Rectal smooth muscle tissue (tissue), 1 donor: ENCODE results near the gene KLHDC7A.

Source experiments
- H3K27ac ChIP-seq: one replicate; pipeline ENCODE4 v1.7.0; 2013; ENCODE audit warnings: low read depth, low read length, inconsistent platforms
- H3K27me3 ChIP-seq: one replicate; pipeline ENCODE4 v1.7.0; 2013; ENCODE audit warnings: low read length; ENCODE audit not compliant: control insufficient read depth, insufficient read depth
- H3K36me3 ChIP-seq: one replicate; pipeline ENCODE4 v1.7.0; 2013; ENCODE audit warnings: low read length; ENCODE audit not compliant: control insufficient read depth, insufficient read depth
- H3K4me1 ChIP-seq: one replicate; pipeline ENCODE4 v1.7.0; 2013; ENCODE audit warnings: low read length; ENCODE audit not compliant: control insufficient read depth, insufficient read depth
- H3K4me3 ChIP-seq: one replicate; pipeline ENCODE4 v1.7.0; 2013; ENCODE audit warnings: low read length
- H3K9ac ChIP-seq: one replicate; pipeline ENCODE4 v1.7.0; 2013; ENCODE audit warnings: low read length

KLHDC7A gene

GRCh38 chr1:18480315-18481189 lies at the start of gene KLHDC7A:
KLHDC7A (plus strand) TSS chr1:18480930; CDS start chr1:18480982, 52 bp downstream.
- Histone ChIP-seq H3K27ac (no peak within 1 kb of the TSS), H3K4me3 (no peak within 1 kb of the TSS), H3K9ac (no peak within 1 kb of the TSS), H3K27me3 (no peaks in the 10 kb centered on the region), H3K4me1 (no peaks in the 10 kb centered on the region), H3K36me3 (no peaks in the 10 kb centered on the region)

GRCh38 chr1:18434041-18434440 lies 46.7 kb upstream of the KLHDC7A start:
- H3K36me3 ChIP-seq, result no peaks in the 10 kb centered on the region
- no peaks in the 10 kb centered on the region for H3K4me1 ChIP-seq
- H3K4me3 ChIP-seq, result no peak overlapping the region
- H3K27me3 ChIP-seq, result no peaks in the 10 kb centered on the region
- H3K9ac ChIP-seq, result no peak overlapping the region
- no peak overlapping the region for H3K27ac ChIP-seq

- no peaks in the 10 kb centered on the region for H3K36me3 ChIP-seq
- no peak overlapping the region for H3K4me3 ChIP-seq
- no peak overlapping the region for H3K27ac ChIP-seq
- no peaks in the 10 kb centered on the region for H3K4me1 ChIP-seq
- H3K9ac ChIP-seq, result no peak overlapping the region
- H3K27me3 ChIP-seq, result no peaks in the 10 kb centered on the region
Measured at GRCh38 chr1:18440385-18441226, 40.1 kb upstream of the KLHDC7A start.

- Histone ChIP-seq H3K4me1 (no peaks in the 10 kb centered on the region), H3K27me3 (no peaks in the 10 kb centered on the region), H3K9ac (no peak overlapping the region), H3K4me3 (no peak overlapping the region), H3K27ac (no peak overlapping the region), H3K36me3 (no peaks in the 10 kb centered on the region)
Measured at GRCh38 chr1:18443587-18444520, 36.9 kb upstream of the KLHDC7A start.

GRCh38 chr1:18444563-18444962 lies 36.2 kb upstream of the KLHDC7A start:
- no peak overlapping the region for H3K27ac ChIP-seq
- H3K4me3 ChIP-seq, result no peak overlapping the region
- H3K27me3 ChIP-seq, result no peaks in the 10 kb centered on the region
- H3K9ac ChIP-seq, result no peak overlapping the region
- H3K4me1 ChIP-seq, result no peaks in the 10 kb centered on the region
- no peaks in the 10 kb centered on the region for H3K36me3 ChIP-seq

GRCh38 chr1:18446751-18447150 lies 34.0 kb upstream of the KLHDC7A start:
- H3K4me3 ChIP-seq, result no peak overlapping the region
- no peaks in the 10 kb centered on the region for H3K27me3 ChIP-seq
- no peak overlapping the region for H3K9ac ChIP-seq
- no peaks in the 10 kb centered on the region for H3K36me3 ChIP-seq
- H3K4me1 ChIP-seq, result no peaks in the 10 kb centered on the region
- no peak overlapping the region for H3K27ac ChIP-seq

- H3K27ac ChIP-seq, result no peak overlapping the region
- no peak overlapping the region for H3K9ac ChIP-seq
- no peaks in the 10 kb centered on the region for H3K4me1 ChIP-seq
- no peaks in the 10 kb centered on the region for H3K36me3 ChIP-seq
- H3K4me3 ChIP-seq, result no peak overlapping the region
- no peaks in the 10 kb centered on the region for H3K27me3 ChIP-seq
Measured at GRCh38 chr1:18447509-18448220, 33.1 kb upstream of the KLHDC7A start.

- Histone ChIP-seq H3K27me3 (no peaks in the 10 kb centered on the region), H3K27ac (no peak overlapping the region), H3K36me3 (no peaks in the 10 kb centered on the region), H3K4me1 (no peaks in the 10 kb centered on the region), H3K9ac (no peak overlapping the region), H3K4me3 (no peak overlapping the region)
Measured at GRCh38 chr1:18448889-18449288, 31.8 kb upstream of the KLHDC7A start.

- no peaks in the 10 kb centered on the region for H3K36me3 ChIP-seq
- H3K27ac ChIP-seq, result no peak overlapping the region
Measured at GRCh38 chr1:18452550-18452949, 28.2 kb upstream of the KLHDC7A start.

GRCh38 chr1:18458133-18459092 lies 22.3 kb upstream of the KLHDC7A start:
- Histone ChIP-seq H3K27ac (no peak overlapping the region), H3K36me3 (no peaks in the 10 kb centered on the region)

More at GRCh38 chr1:18452550-18452949, 28.2 kb upstream of the KLHDC7A start:
- Histone ChIP-seq H3K27me3 (no peaks in the 10 kb centered on the region), H3K4me1 (no peaks in the 10 kb centered on the region), H3K4me3 (no peak overlapping the region), H3K9ac (no peak overlapping the region)

GRCh38 chr1:18461656-18462055 lies 19.1 kb upstream of the KLHDC7A start:
- H3K4me1 ChIP-seq, result no peaks in the 10 kb centered on the region
- no peak overlapping the region for H3K27ac ChIP-seq
- no peak overlapping the region for H3K4me3 ChIP-seq
- H3K27me3 ChIP-seq, result no peaks in the 10 kb centered on the region
- H3K9ac ChIP-seq, result no peak overlapping the region
- H3K36me3 ChIP-seq, result no peaks in the 10 kb centered on the region

More at GRCh38 chr1:18458133-18459092, 22.3 kb upstream of the KLHDC7A start:
- no peaks in the 10 kb centered on the region for H3K27me3 ChIP-seq
- H3K9ac ChIP-seq, result no peak overlapping the region
- H3K4me3 ChIP-seq, result no peak overlapping the region
- no peaks in the 10 kb centered on the region for H3K4me1 ChIP-seq
